Measurements from ENCODE around the gene CAMK2N2.

The CAMK2N2 gene

DNA sequence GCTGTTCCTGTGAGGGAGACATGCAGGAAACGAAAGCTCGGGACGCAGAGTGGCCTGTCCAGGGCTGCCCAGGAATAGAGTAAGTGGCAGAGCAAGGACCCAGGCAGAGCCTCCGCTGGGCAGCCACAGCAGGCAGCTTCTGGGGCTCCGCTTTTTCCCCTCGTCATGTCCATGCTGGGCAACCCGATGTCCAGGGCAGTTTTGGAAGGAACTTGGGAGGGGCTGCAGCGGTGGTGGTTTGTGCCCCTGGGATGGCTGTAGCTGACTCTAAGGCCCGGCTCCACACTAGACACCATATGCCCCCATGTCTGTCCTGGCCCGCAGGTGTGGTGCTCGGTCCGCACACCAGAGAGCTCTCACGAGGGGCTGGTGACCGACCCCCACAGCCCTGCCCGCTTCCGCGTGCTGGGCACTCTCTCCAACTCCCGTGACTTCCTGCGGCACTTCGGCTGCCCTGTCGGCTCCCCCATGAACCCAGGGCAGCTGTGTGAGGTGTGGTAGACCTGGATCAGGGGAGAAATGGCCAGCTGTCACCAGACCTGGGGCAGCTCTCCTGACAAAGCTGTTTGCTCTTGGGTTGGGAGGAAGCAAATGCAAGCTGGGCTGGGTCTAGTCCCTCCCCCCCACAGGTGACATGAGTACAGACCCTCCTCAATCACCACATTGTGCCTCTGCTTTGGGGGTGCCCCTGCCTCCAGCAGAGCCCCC is 30.5 kb upstream of the CAMK2N2 start:
- H3K9ac ChIP-seq (ENCODE audit: low read length) = no peak overlapping the region
- H3K4me3 ChIP-seq (ENCODE audit: low read depth, low read length) = no peak overlapping the region
- H3K27me3 ChIP-seq (ENCODE audit: control insufficient read depth, insufficient read depth, low read length) = no peaks in the 10 kb centered on the region
- no peaks in the 10 kb centered on the region for H3K36me3 ChIP-seq (ENCODE audit: control insufficient read depth, insufficient read depth, low read length)
- no peaks in the 10 kb centered on the region for H3K9me3 ChIP-seq (ENCODE audit: control insufficient read depth, insufficient read depth, low read depth, low read length)
- H3K27ac ChIP-seq (ENCODE audit: low read depth, low read length) = no peak overlapping the region
- no peaks in the 10 kb centered on the region for H3K4me1 ChIP-seq (ENCODE audit: control insufficient read depth, insufficient read depth, low read length)

DNA sequence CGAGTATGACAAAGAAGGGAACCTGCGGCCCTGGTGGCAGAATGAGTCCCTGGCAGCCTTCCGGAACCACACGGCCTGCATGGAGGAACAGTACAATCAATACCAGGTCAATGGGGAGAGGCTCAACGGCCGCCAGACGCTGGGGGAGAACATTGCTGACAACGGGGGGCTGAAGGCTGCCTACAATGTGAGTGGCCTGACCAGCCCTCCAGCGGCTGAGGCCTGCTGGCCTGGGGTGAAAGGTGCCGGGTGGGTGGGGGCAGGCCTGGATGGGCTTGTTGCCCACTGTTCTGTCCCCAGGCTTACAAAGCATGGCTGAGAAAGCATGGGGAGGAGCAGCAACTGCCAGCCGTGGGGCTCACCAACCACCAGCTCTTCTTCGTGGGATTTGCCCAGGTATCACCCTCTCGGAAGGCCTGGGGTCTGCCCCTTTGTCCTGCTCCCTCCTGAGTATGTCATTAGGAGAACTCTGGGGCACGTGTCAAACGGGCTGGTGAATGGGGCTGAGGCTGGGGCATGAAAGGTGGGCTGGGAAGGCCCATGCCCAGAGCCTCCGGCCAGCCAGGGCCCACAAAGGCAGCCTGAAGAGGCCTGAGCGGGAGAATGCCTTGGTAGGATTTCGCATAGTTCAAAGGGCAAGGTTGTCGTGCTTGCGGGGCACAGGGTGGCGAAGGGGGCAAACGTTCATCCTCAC is 29.8 kb upstream of the CAMK2N2 start:
- H3K4me1 ChIP-seq (ENCODE audit: control insufficient read depth, insufficient read depth, low read length) = no peaks in the 10 kb centered on the region
- H3K27me3 ChIP-seq (ENCODE audit: control insufficient read depth, insufficient read depth, low read length) = no peaks in the 10 kb centered on the region
- no peak overlapping the region for H3K4me3 ChIP-seq (ENCODE audit: low read depth, low read length)
- no peak overlapping the region for H3K27ac ChIP-seq (ENCODE audit: low read depth, low read length)
- no peaks in the 10 kb centered on the region for H3K36me3 ChIP-seq (ENCODE audit: control insufficient read depth, insufficient read depth, low read length)
- no peaks in the 10 kb centered on the region for H3K9me3 ChIP-seq (ENCODE audit: control insufficient read depth, insufficient read depth, low read depth, low read length)
- no peak overlapping the region for H3K9ac ChIP-seq (ENCODE audit: low read length)

DNA sequence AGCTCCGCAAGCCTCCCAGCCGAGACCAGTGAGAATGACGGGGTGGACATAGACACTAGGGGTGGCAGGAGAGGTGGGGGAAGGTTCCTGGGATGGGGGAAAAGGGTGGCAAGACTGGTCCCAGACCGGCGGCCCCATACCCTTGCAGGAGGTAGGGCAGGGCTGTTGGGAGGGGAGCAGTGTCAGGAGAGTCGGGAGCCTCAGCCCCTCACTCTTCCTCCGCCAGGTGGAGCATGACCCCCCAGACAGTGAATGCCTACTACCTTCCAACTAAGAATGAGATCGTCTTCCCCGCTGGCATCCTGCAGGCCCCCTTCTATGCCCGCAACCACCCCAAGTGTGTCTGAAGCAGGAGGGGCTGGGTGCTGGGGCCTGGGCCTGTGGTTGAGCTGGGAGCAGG is 29.0 kb upstream of the CAMK2N2 start:
- no peaks in the 10 kb centered on the region for H3K36me3 ChIP-seq (ENCODE audit: control insufficient read depth, insufficient read depth, low read length)
- H3K4me3 ChIP-seq (ENCODE audit: low read depth, low read length) = no peak overlapping the region
- no peaks in the 10 kb centered on the region for H3K4me1 ChIP-seq (ENCODE audit: control insufficient read depth, insufficient read depth, low read length)
- H3K27me3 ChIP-seq (ENCODE audit: control insufficient read depth, insufficient read depth, low read length) = no peaks in the 10 kb centered on the region; the same call in 1 of the 2 replicates
- no peaks in the 10 kb centered on the region for H3K9me3 ChIP-seq (ENCODE audit: control insufficient read depth, insufficient read depth, low read depth, low read length)
- no peak overlapping the region for H3K27ac ChIP-seq (ENCODE audit: low read depth, low read length)
- H3K9ac ChIP-seq (ENCODE audit: low read length) = no peak overlapping the region

DNA sequence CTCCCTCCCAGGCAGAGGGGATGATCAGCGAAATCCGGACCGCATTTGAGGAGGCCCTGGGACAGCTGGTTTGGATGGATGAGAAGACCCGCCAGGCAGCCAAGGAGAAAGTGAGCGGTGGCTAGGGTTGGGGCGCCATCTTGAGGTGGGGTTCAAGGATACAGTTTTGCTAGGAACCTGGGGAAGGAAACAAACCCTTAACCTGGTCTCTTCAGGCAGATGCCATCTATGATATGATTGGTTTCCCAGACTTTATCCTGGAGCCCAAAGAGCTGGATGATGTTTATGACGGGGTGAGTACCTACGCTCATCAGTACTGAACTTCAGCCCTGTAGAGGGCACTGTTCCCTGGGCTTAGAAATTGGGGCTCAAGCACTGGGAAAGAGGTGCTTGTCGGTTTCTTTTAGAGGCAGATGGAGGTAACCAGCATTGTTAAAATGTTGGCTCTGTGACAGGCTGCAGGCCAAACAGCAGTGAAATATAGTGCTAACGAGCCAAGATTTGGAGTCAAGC is 28.1 kb upstream of the CAMK2N2 start:
- H3K4me1 ChIP-seq (ENCODE audit: control insufficient read depth, insufficient read depth, low read length) = no peaks in the 10 kb centered on the region
- H3K9ac ChIP-seq (ENCODE audit: low read length) = no peak overlapping the region
- H3K9me3 ChIP-seq (ENCODE audit: control insufficient read depth, insufficient read depth, low read depth, low read length) = no peaks in the 10 kb centered on the region
- H3K27me3 ChIP-seq (ENCODE audit: control insufficient read depth, insufficient read depth, low read length) = no peaks in the 10 kb centered on the region; the same call in 1 of the 2 replicates
- H3K27ac ChIP-seq (ENCODE audit: low read depth, low read length) = no peak overlapping the region
- H3K36me3 ChIP-seq (ENCODE audit: control insufficient read depth, insufficient read depth, low read length) = no peaks in the 10 kb centered on the region
- no peak overlapping the region for H3K4me3 ChIP-seq (ENCODE audit: low read depth, low read length)

- no peaks in the 10 kb centered on the region for H3K9me3 ChIP-seq (ENCODE audit: control insufficient read depth, insufficient read depth, low read depth, low read length)
- no peaks in the 10 kb centered on the region for H3K36me3 ChIP-seq (ENCODE audit: control insufficient read depth, insufficient read depth, low read length)
- H3K4me3 ChIP-seq (ENCODE audit: low read depth, low read length) = no peak overlapping the region
- no peak overlapping the region for H3K9ac ChIP-seq (ENCODE audit: low read length)
- peaks cover 21% of the 10 kb centered on the region for H3K27me3 ChIP-seq (ENCODE audit: control insufficient read depth, insufficient read depth, low read length)
- no peaks in the 10 kb centered on the region for H3K4me1 ChIP-seq (ENCODE audit: control insufficient read depth, insufficient read depth, low read length)
- H3K27ac ChIP-seq (ENCODE audit: low read depth, low read length) = no peak overlapping the region
Observed at GRCh38 chr3:184284696-184285095, 23.3 kb upstream of the CAMK2N2 start.

DNA sequence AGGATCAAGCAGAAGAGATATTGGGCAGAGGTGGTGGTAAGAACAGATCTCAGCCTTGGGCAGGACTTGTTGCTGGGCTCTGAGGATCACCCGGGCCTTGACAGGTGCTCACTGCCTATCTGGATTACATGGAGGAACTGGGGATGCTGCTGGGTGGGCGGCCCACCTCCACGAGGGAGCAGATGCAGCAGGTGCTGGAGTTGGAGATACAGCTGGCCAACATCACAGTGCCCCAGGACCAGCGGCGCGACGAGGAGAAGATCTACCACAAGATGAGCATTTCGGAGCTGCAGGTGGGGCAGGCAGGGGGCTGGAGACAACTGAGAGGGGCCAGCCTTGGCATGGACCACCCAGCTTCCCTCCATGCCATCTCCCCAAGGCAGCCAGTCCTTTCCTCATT is 22.3 kb upstream of the CAMK2N2 start:
- Histone ChIP-seq H3K4me1 (ENCODE audit: control insufficient read depth, insufficient read depth, low read length) (no peaks in the 10 kb centered on the region), H3K4me3 (ENCODE audit: low read depth, low read length) (no peak overlapping the region), H3K9me3 (ENCODE audit: control insufficient read depth, insufficient read depth, low read depth, low read length) (no peaks in the 10 kb centered on the region), H3K27me3 (ENCODE audit: control insufficient read depth, insufficient read depth, low read length) (peaks cover 26% of the 10 kb centered on the region), H3K27ac (ENCODE audit: low read depth, low read length) (no peak overlapping the region), H3K36me3 (ENCODE audit: control insufficient read depth, insufficient read depth, low read length) (no peaks in the 10 kb centered on the region), H3K9ac (ENCODE audit: low read length) (no peak overlapping the region)

DNA sequence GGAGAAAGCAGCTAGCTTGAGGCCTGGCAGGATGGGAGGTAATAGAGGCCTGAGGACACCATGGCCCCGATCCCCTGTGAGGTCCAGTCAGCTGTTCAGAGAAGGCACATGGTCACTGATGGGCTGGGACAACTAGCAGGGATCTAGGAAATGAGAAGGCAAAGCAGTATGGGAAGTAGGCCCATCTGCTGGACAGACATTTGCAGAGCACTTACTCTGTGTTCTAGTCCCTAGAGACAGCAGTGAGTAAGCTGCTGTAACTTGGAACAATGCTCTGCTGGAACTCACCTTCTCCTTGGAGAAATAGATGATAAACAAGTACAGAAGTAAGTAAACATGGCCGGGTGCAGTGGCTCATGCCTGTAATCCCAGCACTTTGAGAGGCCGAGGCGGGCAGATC is 21.6 kb upstream of the CAMK2N2 start:
- H3K36me3 ChIP-seq (ENCODE audit: control insufficient read depth, insufficient read depth, low read length) = no peaks in the 10 kb centered on the region
- peaks cover 32% of the 10 kb centered on the region for H3K27me3 ChIP-seq (ENCODE audit: control insufficient read depth, insufficient read depth, low read length)
- H3K4me3 ChIP-seq (ENCODE audit: low read depth, low read length) = no peak overlapping the region
- H3K9ac ChIP-seq (ENCODE audit: low read length) = no peak overlapping the region
- no peaks in the 10 kb centered on the region for H3K9me3 ChIP-seq (ENCODE audit: control insufficient read depth, insufficient read depth, low read depth, low read length)
- H3K4me1 ChIP-seq (ENCODE audit: control insufficient read depth, insufficient read depth, low read length) = no peaks in the 10 kb centered on the region
- no peak overlapping the region for H3K27ac ChIP-seq (ENCODE audit: low read depth, low read length)

DNA sequence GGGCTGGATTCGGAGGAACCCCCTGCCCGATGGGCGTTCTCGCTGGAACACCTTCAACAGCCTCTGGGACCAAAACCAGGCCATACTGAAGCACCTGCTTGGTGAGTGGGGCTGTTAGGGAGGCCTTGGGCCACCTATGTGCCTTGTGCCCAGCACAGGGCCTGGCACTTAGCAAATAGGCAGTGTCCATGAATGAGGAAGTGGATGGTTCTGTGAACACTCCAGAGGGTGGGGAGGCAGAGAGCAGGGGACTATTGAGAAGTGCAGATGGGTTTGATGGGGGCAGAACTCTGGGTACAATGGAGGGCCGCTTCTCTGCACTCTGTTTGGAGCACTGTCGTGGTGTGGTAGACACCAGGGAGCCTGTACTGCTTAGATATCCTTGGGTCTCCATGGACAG is 16.0 kb upstream of the CAMK2N2 start:
- peaks cover 65% of the 10 kb centered on the region for H3K27me3 ChIP-seq (ENCODE audit: control insufficient read depth, insufficient read depth, low read length)
- peaks cover 4% of the 10 kb centered on the region; the same call in 1 of the 2 replicates for H3K4me1 ChIP-seq (ENCODE audit: control insufficient read depth, insufficient read depth, low read length)
- H3K27ac ChIP-seq (ENCODE audit: low read depth, low read length) = no peak overlapping the region
- H3K4me3 ChIP-seq (ENCODE audit: low read depth, low read length) = no peak overlapping the region
- no peak overlapping the region for H3K9ac ChIP-seq (ENCODE audit: low read length)
- H3K36me3 ChIP-seq (ENCODE audit: control insufficient read depth, insufficient read depth, low read length) = no peaks in the 10 kb centered on the region
- no peaks in the 10 kb centered on the region for H3K9me3 ChIP-seq (ENCODE audit: control insufficient read depth, insufficient read depth, low read depth, low read length)

- Histone ChIP-seq H3K9ac (ENCODE audit: low read length) (no peak within 1 kb of the TSS), H3K9me3 (ENCODE audit: control insufficient read depth, insufficient read depth, low read depth, low read length) (no peaks in the 10 kb centered on the region), H3K4me3 (ENCODE audit: low read depth, low read length) (peak within 1 kb of the TSS; percentile 53), H3K27ac (ENCODE audit: low read depth, low read length) (no peak within 1 kb of the TSS), H3K36me3 (ENCODE audit: control insufficient read depth, insufficient read depth, low read length) (no peaks in the 10 kb centered on the region), H3K4me1 (ENCODE audit: control insufficient read depth, insufficient read depth, low read length) (peaks cover 4% of the 10 kb centered on the region; the same call in 1 of the 2 replicates), H3K27me3 (ENCODE audit: control insufficient read depth, insufficient read depth, low read length) (peaks cover 64% of the 10 kb centered on the region)
Observed at GRCh38 chr3:184275961-184276910, 14.9 kb upstream of the CAMK2N2 start, which contains the start of gene ECE2. ECE2 (plus strand) TSS chr3:184276022; CDS start chr3:184276154, 132 bp downstream.

- no peak overlapping the region for H3K9ac ChIP-seq (ENCODE audit: low read length)
- peak overlapping the region; percentile 53 for H3K4me3 ChIP-seq (ENCODE audit: low read depth, low read length)
Observed at GRCh38 chr3:184275381-184275701, 14.0 kb upstream of the CAMK2N2 start.

More at GRCh38 chr3:184275381-184275701, 14.0 kb upstream of the CAMK2N2 start:
- Histone ChIP-seq H3K27ac (ENCODE audit: low read depth, low read length) (no peak overlapping the region), H3K9me3 (ENCODE audit: control insufficient read depth, insufficient read depth, low read depth, low read length) (no peaks in the 10 kb centered on the region), H3K27me3 (ENCODE audit: control insufficient read depth, insufficient read depth, low read length) (peaks cover 58% of the 10 kb centered on the region), H3K4me1 (ENCODE audit: control insufficient read depth, insufficient read depth, low read length) (peaks cover 4% of the 10 kb centered on the region; the same call in 1 of the 2 replicates), H3K36me3 (ENCODE audit: control insufficient read depth, insufficient read depth, low read length) (no peaks in the 10 kb centered on the region)

Data from HUES6 (cell line).